ENCODE data around the gene ABCB11.

GRCh38 chr2:169066897-169067296, 35.8 kb upstream of the ABCB11 start:
- no peak for TF ChIP-seq POLR2A (IDR thresholded peaks at IDR 0.05)
- TF ChIP-seq, protein P1, sequence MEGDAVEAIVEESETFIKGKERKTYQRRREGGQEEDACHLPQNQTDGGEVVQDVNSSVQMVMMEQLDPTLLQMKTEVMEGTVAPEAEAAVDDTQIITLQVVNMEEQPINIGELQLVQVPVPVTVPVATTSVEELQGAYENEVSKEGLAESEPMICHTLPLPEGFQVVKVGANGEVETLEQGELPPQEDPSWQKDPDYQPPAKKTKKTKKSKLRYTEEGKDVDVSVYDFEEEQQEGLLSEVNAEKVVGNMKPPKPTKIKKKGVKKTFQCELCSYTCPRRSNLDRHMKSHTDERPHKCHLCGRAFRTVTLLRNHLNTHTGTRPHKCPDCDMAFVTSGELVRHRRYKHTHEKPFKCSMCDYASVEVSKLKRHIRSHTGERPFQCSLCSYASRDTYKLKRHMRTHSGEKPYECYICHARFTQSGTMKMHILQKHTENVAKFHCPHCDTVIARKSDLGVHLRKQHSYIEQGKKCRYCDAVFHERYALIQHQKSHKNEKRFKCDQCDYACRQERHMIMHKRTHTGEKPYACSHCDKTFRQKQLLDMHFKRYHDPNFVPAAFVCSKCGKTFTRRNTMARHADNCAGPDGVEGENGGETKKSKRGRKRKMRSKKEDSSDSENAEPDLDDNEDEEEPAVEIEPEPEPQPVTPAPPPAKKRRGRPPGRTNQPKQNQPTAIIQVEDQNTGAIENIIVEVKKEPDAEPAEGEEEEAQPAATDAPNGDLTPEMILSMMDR (IDR thresholded peaks at IDR 0.05) = no peak

Data from thyroid gland (tissue), 4 donors.